ENCODE data around the gene STAC2. TPM values are rescaled to one million over a fixed set of nuclear protein-coding genes. Genes with fewer than 3 reads are reported as not detected.

Gene STAC2
- total and polyA plus RNA-seq, 2 of the 13 experiments (the other 11 are each of a cell fraction or from before 2014, with no cell fraction given): not detected

GRCh38 chr17:39244600-39245570 lies 19.1 kb upstream of the STAC2 start (continued):
- TF ChIP-seq ZNF280D (CRISPR knock-in tag; IDR thresholded peaks at IDR 0.05): no peak
- TF ChIP-seq GZF1 (CRISPR knock-in tag; IDR thresholded peaks at IDR 0.05): no peak
- TF ChIP-seq FIP1L1 (IDR thresholded peaks at IDR 0.05; ENCODE audit: borderline replicate concordance, insufficient read depth, low read depth, low read length): no peak
- no peak for TF ChIP-seq ZNF816 (CRISPR knock-in tag; IDR thresholded peaks at IDR 0.05; ENCODE audit: borderline replicate concordance)
- no peak for TF ChIP-seq GPBP1L1 (CRISPR knock-in tag; IDR thresholded peaks at IDR 0.05)
- TF ChIP-seq ZNF598 (CRISPR knock-in tag; IDR thresholded peaks at IDR 0.05; ENCODE audit: borderline replicate concordance): 0 out of 2 replicates have a peak, but pooled peaks have one; percentile 69
- TF ChIP-seq PBX3 (CRISPR knock-in tag; IDR thresholded peaks at IDR 0.05; ENCODE audit: borderline replicate concordance): no peak
- no peak; the same call in 1 of the 2 replicates for TF ChIP-seq BHLHE40 (IDR thresholded peaks at IDR 0.05; ENCODE audit: low read length)
- no peak for TF ChIP-seq MAZ (IDR thresholded peaks at IDR 0.05; ENCODE audit: borderline replicate concordance, low read depth, low read length)
- no peak for TF ChIP-seq MAZ (CRISPR knock-in tag; IDR thresholded peaks at IDR 0.05; ENCODE audit: low read depth)
- TF ChIP-seq SMC3 (IDR thresholded peaks at IDR 0.05; ENCODE audit: low read length): peak; percentile 82; the same call in 1 of the 2 replicates
- TF ChIP-seq THRA (CRISPR knock-in tag; IDR thresholded peaks at IDR 0.05; ENCODE audit: borderline replicate concordance): no peak
- TF ChIP-seq ZNF574 (CRISPR knock-in tag; IDR thresholded peaks at IDR 0.05): peak; percentile 35; the same call in 1 of the 2 replicates
- TF ChIP-seq CREBL2 (CRISPR knock-in tag; IDR thresholded peaks at IDR 0.05; ENCODE audit: borderline replicate concordance): no peak
- peak; percentile 70; the same call in 1 of the 2 replicates for TF ChIP-seq ZNF136 (CRISPR knock-in tag; IDR thresholded peaks at IDR 0.05; ENCODE audit: low read depth)
- TF ChIP-seq TOPORS (CRISPR knock-in tag; IDR thresholded peaks at IDR 0.05): no peak
- peak; percentile 20; the same call in 1 of the 2 replicates for TF ChIP-seq ZNF556 (CRISPR knock-in tag; IDR thresholded peaks at IDR 0.05; ENCODE audit: borderline replicate concordance)
